ENCODE results near the gene CNTLN.

CNTLN gene

GRCh38 chr9:17222932-17223331, 88.1 kb downstream of the CNTLN start:
- no peak overlapping the region for H2BK12ac ChIP-seq (ENCODE audit: low read length)
- no peak overlapping the region for H3K4me2 ChIP-seq (ENCODE audit: low read length)
- WGBS (ENCODE audit: extremely low coverage, insufficient coverage, insufficient read length): no CpG with 5 or more reads among the region's 7 CpGs
- no peak overlapping the region for H2AFZ ChIP-seq (ENCODE audit: insufficient read depth, low read length, poor library complexity)
- H3K27ac ChIP-seq (ENCODE audit: low read depth, low read length): no peak overlapping the region
- H3K4me1 ChIP-seq (ENCODE audit: control insufficient read depth in 1 of 2, insufficient read depth in 2 of 2, low read length in 2 of 2): no peaks in the 10 kb centered on the region
- no peak overlapping the region for H3K9ac ChIP-seq (ENCODE audit: low read length)
- H2AK5ac ChIP-seq (ENCODE audit: low read length): no peak overlapping the region
- no peak overlapping the region for H4K91ac ChIP-seq (ENCODE audit: low read depth, low read length)
- H3K23ac ChIP-seq (ENCODE audit: low read length): no peak overlapping the region
- H3K36me3 ChIP-seq (ENCODE audit: control insufficient read depth in 1 of 2, insufficient read depth in 2 of 2, low read length in 2 of 2): no peaks in the 10 kb centered on the region
- H3K79me2 ChIP-seq (ENCODE audit: control insufficient read depth, insufficient read depth, low read length, poor library complexity): no peaks in the 10 kb centered on the region
- no peak overlapping the region for H3K4me3 ChIP-seq (ENCODE audit: low read depth, low read length)
- H3K4ac ChIP-seq (ENCODE audit: low read depth, low read length): no peak overlapping the region
- H3K27me3 ChIP-seq (ENCODE audit: insufficient read depth, low read length): no peaks in the 10 kb centered on the region
- H3K79me1 ChIP-seq (ENCODE audit: low read length): no peaks in the 10 kb centered on the region
- no peak overlapping the region for H3K14ac ChIP-seq (ENCODE audit: low read length)
- DNase-seq: no peak
- no peak overlapping the region for H3K18ac ChIP-seq (ENCODE audit: low read length)
- no peak overlapping the region for H2BK5ac ChIP-seq (ENCODE audit: low read depth, low read length, poor library complexity)
- no peaks in the 10 kb centered on the region for H3K9me3 ChIP-seq (ENCODE audit: insufficient read depth, low read depth, low read length)
- H4K8ac ChIP-seq (ENCODE audit: low read depth, low read length): no peak overlapping the region
- no peak overlapping the region for H4K12ac ChIP-seq (ENCODE audit: low read depth, low read length)
- H2BK120ac ChIP-seq (ENCODE audit: insufficient read depth, low read length, poor library complexity): no peak overlapping the region

GRCh38 chr9:17225407-17225806, 90.6 kb downstream of the CNTLN start:
- no peak overlapping the region for H3K18ac ChIP-seq (ENCODE audit: low read length)
- H3K79me1 ChIP-seq (ENCODE audit: low read length): no peaks in the 10 kb centered on the region
- no peak for DNase-seq
- no peak overlapping the region for H4K91ac ChIP-seq (ENCODE audit: low read depth, low read length)
- no peak overlapping the region for H3K23ac ChIP-seq (ENCODE audit: low read length)
- no peaks in the 10 kb centered on the region for H3K79me2 ChIP-seq (ENCODE audit: control insufficient read depth, insufficient read depth, low read length, poor library complexity)
- no peak overlapping the region for H2BK120ac ChIP-seq (ENCODE audit: insufficient read depth, low read length, poor library complexity)
- no peak overlapping the region for H3K14ac ChIP-seq (ENCODE audit: low read length)
- H3K4me3 ChIP-seq (ENCODE audit: low read depth, low read length): no peak overlapping the region
- no peak overlapping the region for H3K4me2 ChIP-seq (ENCODE audit: low read length)
- H4K12ac ChIP-seq (ENCODE audit: low read depth, low read length): no peak overlapping the region
- no peak overlapping the region for H3K9ac ChIP-seq (ENCODE audit: low read length)
- H3K36me3 ChIP-seq (ENCODE audit: control insufficient read depth in 1 of 2, insufficient read depth in 2 of 2, low read length in 2 of 2): no peaks in the 10 kb centered on the region
- no peaks in the 10 kb centered on the region for H3K4me1 ChIP-seq (ENCODE audit: control insufficient read depth in 1 of 2, insufficient read depth in 2 of 2, low read length in 2 of 2)
- H2AFZ ChIP-seq (ENCODE audit: insufficient read depth, low read length, poor library complexity): no peak overlapping the region
- H4K8ac ChIP-seq (ENCODE audit: low read depth, low read length): no peak overlapping the region
- no peak overlapping the region for H3K27ac ChIP-seq (ENCODE audit: low read depth, low read length)
- no peak overlapping the region for H3K4ac ChIP-seq (ENCODE audit: low read depth, low read length)
- no peaks in the 10 kb centered on the region for H3K27me3 ChIP-seq (ENCODE audit: insufficient read depth, low read length)
- WGBS (ENCODE audit: extremely low coverage, insufficient coverage, insufficient read length): no CpG with 5 or more reads among the region's 1 CpG
- no peak overlapping the region for H2BK5ac ChIP-seq (ENCODE audit: low read depth, low read length, poor library complexity)
- H2AK5ac ChIP-seq (ENCODE audit: low read length): no peak overlapping the region
- H3K9me3 ChIP-seq (ENCODE audit: insufficient read depth, low read depth, low read length): no peaks in the 10 kb centered on the region
- no peak overlapping the region for H2BK12ac ChIP-seq (ENCODE audit: low read length)

GRCh38 chr9:17229945-17230560, 95.2 kb downstream of the CNTLN start:
- no peak overlapping the region for H3K4me2 ChIP-seq (ENCODE audit: low read length)
- H3K4me1 ChIP-seq (ENCODE audit: control insufficient read depth in 1 of 2, insufficient read depth in 2 of 2, low read length in 2 of 2): no peaks in the 10 kb centered on the region
- H3K4ac ChIP-seq (ENCODE audit: low read depth, low read length): no peak overlapping the region
- no peaks in the 10 kb centered on the region for H3K79me2 ChIP-seq (ENCODE audit: control insufficient read depth, insufficient read depth, low read length, poor library complexity)
- H2AFZ ChIP-seq (ENCODE audit: insufficient read depth, low read length, poor library complexity): no peak overlapping the region
- no peak overlapping the region for H4K8ac ChIP-seq (ENCODE audit: low read depth, low read length)
- H3K4me3 ChIP-seq (ENCODE audit: low read depth, low read length): no peak overlapping the region
- no peak overlapping the region for H2BK120ac ChIP-seq (ENCODE audit: insufficient read depth, low read length, poor library complexity)
- no peak overlapping the region for H3K27ac ChIP-seq (ENCODE audit: low read depth, low read length)
- no peak overlapping the region for H2BK5ac ChIP-seq (ENCODE audit: low read depth, low read length, poor library complexity)
- no peak overlapping the region for H2BK12ac ChIP-seq (ENCODE audit: low read length)
- WGBS (ENCODE audit: extremely low coverage, insufficient coverage, insufficient read length): no CpG with 5 or more reads among the region's 4 CpGs
- H3K18ac ChIP-seq (ENCODE audit: low read length): no peak overlapping the region
- H4K12ac ChIP-seq (ENCODE audit: low read depth, low read length): no peak overlapping the region
- no peaks in the 10 kb centered on the region for H3K79me1 ChIP-seq (ENCODE audit: low read length)
- H3K36me3 ChIP-seq (ENCODE audit: control insufficient read depth in 1 of 2, insufficient read depth in 2 of 2, low read length in 2 of 2): no peaks in the 10 kb centered on the region
- DNase-seq: no peak
- no peaks in the 10 kb centered on the region for H3K9me3 ChIP-seq (ENCODE audit: insufficient read depth, low read depth, low read length)
- no peak overlapping the region for H3K14ac ChIP-seq (ENCODE audit: low read length)
- H4K91ac ChIP-seq (ENCODE audit: low read depth, low read length): no peak overlapping the region
- H3K27me3 ChIP-seq (ENCODE audit: insufficient read depth, low read length): no peaks in the 10 kb centered on the region
- no peak overlapping the region for H3K23ac ChIP-seq (ENCODE audit: low read length)
- no peak overlapping the region for H3K9ac ChIP-seq (ENCODE audit: low read length)
- H2AK5ac ChIP-seq (ENCODE audit: low read length): no peak overlapping the region

- no peak overlapping the region for H3K18ac ChIP-seq (ENCODE audit: low read length)
- H2AK5ac ChIP-seq (ENCODE audit: low read length): no peak overlapping the region
- no peaks in the 10 kb centered on the region for H3K79me2 ChIP-seq (ENCODE audit: control insufficient read depth, insufficient read depth, low read length, poor library complexity)
- H3K9me3 ChIP-seq (ENCODE audit: insufficient read depth, low read depth, low read length): no peaks in the 10 kb centered on the region
- no peak overlapping the region for H3K4ac ChIP-seq (ENCODE audit: low read depth, low read length)
- no peak for DNase-seq
- no peaks in the 10 kb centered on the region for H3K36me3 ChIP-seq (ENCODE audit: control insufficient read depth in 1 of 2, insufficient read depth in 2 of 2, low read length in 2 of 2)
- no peak overlapping the region for H3K14ac ChIP-seq (ENCODE audit: low read length)
- no peak overlapping the region for H2BK120ac ChIP-seq (ENCODE audit: insufficient read depth, low read length, poor library complexity)
- no peak overlapping the region for H2AFZ ChIP-seq (ENCODE audit: insufficient read depth, low read length, poor library complexity)
- H3K4me2 ChIP-seq (ENCODE audit: low read length): no peak overlapping the region
- no CpG with 5 or more reads among the region's 1 CpG for WGBS (ENCODE audit: extremely low coverage, insufficient coverage, insufficient read length)
- H3K27ac ChIP-seq (ENCODE audit: low read depth, low read length): no peak overlapping the region
- no peak overlapping the region for H3K23ac ChIP-seq (ENCODE audit: low read length)
- H3K4me1 ChIP-seq (ENCODE audit: control insufficient read depth in 1 of 2, insufficient read depth in 2 of 2, low read length in 2 of 2): no peaks in the 10 kb centered on the region
- no peak overlapping the region for H4K8ac ChIP-seq (ENCODE audit: low read depth, low read length)
- H3K9ac ChIP-seq (ENCODE audit: low read length): no peak overlapping the region
- no peak overlapping the region for H3K4me3 ChIP-seq (ENCODE audit: low read depth, low read length)
- H2BK5ac ChIP-seq (ENCODE audit: low read depth, low read length, poor library complexity): no peak overlapping the region
- no peaks in the 10 kb centered on the region for H3K27me3 ChIP-seq (ENCODE audit: insufficient read depth, low read length)
- H4K91ac ChIP-seq (ENCODE audit: low read depth, low read length): no peak overlapping the region
- no peaks in the 10 kb centered on the region for H3K79me1 ChIP-seq (ENCODE audit: low read length)
- no peak overlapping the region for H2BK12ac ChIP-seq (ENCODE audit: low read length)
- no peak overlapping the region for H4K12ac ChIP-seq (ENCODE audit: low read depth, low read length)
Observed at GRCh38 chr9:17230646-17231045, 95.8 kb downstream of the CNTLN start.
